KMS-11 (cell line): ENCODE data around the gene PPP1R12B.
"Not testable (repeated sequence)": the region's sequence is repeated elsewhere in the genome, so short reads cannot be mapped to it uniquely, and the experiment has no call there.

ENCODE experiments used
- H2AFZ ChIP-seq: fragments of 200-600 bp; sonication (generic); 2 replicates; pipeline ENCODE4 v1.6.1; 2016; ENCODE audit warnings: antibody characterized with exemption, mixed run types, low read depth
- H3K27ac ChIP-seq: fragments of 200-600 bp; sonication (generic); 2 replicates; pipeline ENCODE4 v1.6.1; 2016; ENCODE audit warnings: mild to moderate bottlenecking, mixed run types
- H3K27me3 ChIP-seq: fragments of 200-600 bp; sonication (generic); 2 replicates; pipeline ENCODE4 v1.6.1; 2017; ENCODE audit warnings: mild to moderate bottlenecking, low read depth, mixed run types, moderate library complexity; ENCODE audit not compliant: insufficient read depth
- H3K36me3 ChIP-seq: fragments of 200-600 bp; sonication (generic); 2 replicates; pipeline ENCODE4 v1.6.1; 2017; ENCODE audit warnings: mild to moderate bottlenecking, mixed run types; ENCODE audit not compliant: insufficient read depth
- H3K4me1 ChIP-seq: fragments of 200-600 bp; sonication (generic); 2 replicates; pipeline ENCODE4 v1.6.1; 2016; ENCODE audit warnings: mild to moderate bottlenecking, low read depth, mixed run types; ENCODE audit not compliant: poor library complexity, severe bottlenecking
- H3K4me2 ChIP-seq: fragments of 200-600 bp; sonication (generic); 2 replicates; pipeline ENCODE4 v1.7.0; 2016; ENCODE audit warnings: mild to moderate bottlenecking, mixed run types
- H3K4me3 ChIP-seq: fragments of 200-600 bp; sonication (generic); IDR thresholded peaks from 2 replicates; pipeline ENCODE4 v1.6.1; 2017; ENCODE audit warnings: low read depth, low read length, mixed read lengths; ENCODE audit not compliant: insufficient read depth
- H3K79me2 ChIP-seq: fragments of 200-600 bp; sonication (generic); 2 replicates; pipeline ENCODE4 v1.6.1; 2016; ENCODE audit warnings: low read depth, mixed run types; ENCODE audit not compliant: insufficient read depth
- H3K9ac ChIP-seq: fragments of 200-600 bp; sonication (generic); 2 replicates; pipeline ENCODE4 v1.6.1; 2016; ENCODE audit warnings: mild to moderate bottlenecking, mixed run types
- H4K20me1 ChIP-seq: fragments of 200-600 bp; sonication (generic); 2 replicates; pipeline ENCODE4 v1.6.1; 2016; ENCODE audit warnings: mild to moderate bottlenecking, mixed run types; ENCODE audit not compliant: insufficient read depth
- CTCF ChIP-seq: fragments of 200-600 bp; sonication (generic); conservative IDR thresholded peaks from 2 replicates; pipeline ENCODE4 v1.6.1; 2017; ENCODE audit warnings: low read depth, mild to moderate bottlenecking, antibody characterized with exemption, low read length, moderate library complexity, mixed read lengths

Gene PPP1R12B

DNA sequence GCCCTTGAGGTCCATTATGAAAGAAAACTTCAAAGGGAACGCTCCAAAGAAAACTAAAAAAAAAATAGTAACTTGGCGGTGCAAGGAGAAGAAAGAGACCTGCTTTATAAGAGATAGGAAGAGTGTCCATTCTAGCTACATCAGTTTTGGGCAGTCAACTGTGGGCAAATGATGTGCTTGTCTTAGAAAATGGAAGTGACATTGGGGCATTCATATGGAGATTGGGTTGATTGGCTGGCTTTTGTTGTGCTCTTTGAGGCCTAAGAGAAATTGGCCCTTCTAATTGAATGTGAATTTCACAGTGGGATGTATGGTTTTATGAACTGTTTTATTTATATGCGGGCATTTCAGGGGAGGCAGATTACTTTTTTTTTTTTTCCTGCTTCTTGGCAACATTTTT, 13.2 kb downstream of the PPP1R12B start:
- no peak overlapping the region for H2AFZ ChIP-seq
- no peak overlapping the region for H3K4me3 ChIP-seq
- no peak overlapping the region for H3K9ac ChIP-seq
- no peaks in the 10 kb centered on the region for H4K20me1 ChIP-seq
- peaks cover 6% of the 10 kb centered on the region for H3K4me1 ChIP-seq
- no peak overlapping the region for H3K27ac ChIP-seq
- peaks cover 30% of the 10 kb centered on the region; the same call in 1 of the 2 replicates for H3K79me2 ChIP-seq
- TF ChIP-seq CTCF = no peak
- H3K27me3 ChIP-seq = no peaks in the 10 kb centered on the region
- no peak overlapping the region for H3K4me2 ChIP-seq
- H3K36me3 ChIP-seq = no peaks in the 10 kb centered on the region

GRCh38 chr1:202362212-202362611, 13.7 kb downstream of the PPP1R12B start:
- peaks cover 6% of the 10 kb centered on the region for H3K4me1 ChIP-seq
- no peak for TF ChIP-seq CTCF
- no peaks in the 10 kb centered on the region for H3K36me3 ChIP-seq
- H3K27me3 ChIP-seq = no peaks in the 10 kb centered on the region
- no peak overlapping the region for H3K4me3 ChIP-seq
- no peaks in the 10 kb centered on the region for H4K20me1 ChIP-seq
- H3K79me2 ChIP-seq = peaks cover 31% of the 10 kb centered on the region; the same call in 1 of the 2 replicates
- no peak overlapping the region for H2AFZ ChIP-seq
- H3K9ac ChIP-seq = no peak overlapping the region
- H3K4me2 ChIP-seq = no peak overlapping the region
- no peak overlapping the region for H3K27ac ChIP-seq

- Histone ChIP-seq H3K4me3 (no peak overlapping the region), H3K36me3 (no peaks in the 10 kb centered on the region), H3K9ac (no peak overlapping the region), H4K20me1 (no peaks in the 10 kb centered on the region), H2AFZ (no peak overlapping the region), H3K27ac (no peak overlapping the region), H3K4me2 (no peak overlapping the region), H3K4me1 (peaks cover 6% of the 10 kb centered on the region), H3K27me3 (no peaks in the 10 kb centered on the region), H3K79me2 (peaks cover 27% of the 10 kb centered on the region; the same call in 1 of the 2 replicates)
- no peak for TF ChIP-seq CTCF
Observed at GRCh38 chr1:202365092-202365815, 16.8 kb downstream of the PPP1R12B start.

DNA sequence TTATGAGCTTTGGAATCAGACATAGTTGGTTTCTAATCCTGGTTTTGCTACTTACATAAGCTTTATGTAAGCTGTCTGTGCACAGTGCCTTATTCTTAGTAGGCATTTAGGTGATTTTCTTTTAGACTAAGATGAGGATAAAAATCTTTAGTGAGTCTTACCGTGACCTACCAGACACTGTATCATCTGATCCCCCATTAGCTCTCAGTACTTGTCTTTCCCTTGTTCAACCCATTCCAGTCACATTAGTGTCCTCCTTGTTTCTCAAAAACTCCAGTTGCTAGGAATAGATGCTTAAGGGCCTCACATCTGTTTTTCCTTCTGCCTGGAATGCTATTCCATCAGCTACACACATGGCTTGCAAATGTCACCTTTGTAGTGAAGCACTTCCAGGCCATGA, 18.8 kb downstream of the PPP1R12B start:
- Histone ChIP-seq H4K20me1 (no peaks in the 10 kb centered on the region), H3K79me2 (peaks cover 21% of the 10 kb centered on the region; the same call in 1 of the 2 replicates), H3K4me1 (peaks cover 6% of the 10 kb centered on the region), H3K9ac (no peak overlapping the region), H3K4me2 (no peak overlapping the region), H2AFZ (no peak overlapping the region), H3K4me3 (no peak overlapping the region), H3K36me3 (no peaks in the 10 kb centered on the region), H3K27ac (no peak overlapping the region), H3K27me3 (no peaks in the 10 kb centered on the region)
- TF ChIP-seq CTCF = no peak

DNA sequence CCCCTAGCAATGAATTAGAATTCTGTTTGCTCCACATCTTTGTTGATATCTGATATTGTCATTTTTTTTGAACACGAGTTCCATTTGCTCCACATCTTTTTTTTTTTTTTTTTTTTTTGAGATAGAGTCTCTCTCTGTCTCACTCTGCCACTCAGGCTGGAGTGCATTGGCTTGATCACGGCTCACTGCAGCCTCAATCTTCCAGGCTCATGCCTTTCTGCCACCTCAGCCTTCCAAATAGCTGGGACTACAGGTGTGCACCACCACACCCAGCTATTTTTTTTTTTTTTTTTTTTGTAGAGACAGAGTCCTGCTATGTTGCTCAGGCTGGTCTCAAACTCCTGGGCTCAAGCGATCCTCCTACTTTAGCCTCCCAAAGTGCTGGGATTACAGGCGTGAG, 22.4 kb downstream of the PPP1R12B start:
- not testable (repeated sequence) for H4K20me1 ChIP-seq, H3K4me2 ChIP-seq, H3K27ac ChIP-seq, H3K36me3 ChIP-seq, H3K4me3 ChIP-seq, H3K9ac ChIP-seq, H3K27me3 ChIP-seq, H2AFZ ChIP-seq
- H3K79me2 ChIP-seq = peaks cover 15% of the 10 kb centered on the region; the same call in 1 of the 2 replicates
- H3K4me1 ChIP-seq = peaks cover 13% of the 10 kb centered on the region
